Neural progenitor cell (in vitro differentiated cells): Measurements from ENCODE around the gene CYP3A7.

Source experiments
- CTCF ChIP-seq: fragments of 200-600 bp; sonication (generic); IDR thresholded peaks from 2 replicates; pipeline ENCODE4 v1.5.1; 2017; ENCODE audit warnings: antibody characterized with exemption, mild to moderate bottlenecking
- EZH2 ChIP-seq: fragments of 200-600 bp; sonication (generic); IDR thresholded peaks from 2 replicates; pipeline ENCODE4 v1.6.1; 2017; ENCODE audit warnings: antibody characterized with exemption, mild to moderate bottlenecking, moderate library complexity
- EZH2phosphoT487 ChIP-seq: fragments of 200-600 bp; sonication (generic); IDR thresholded peaks from 2 replicates; pipeline ENCODE4 v1.6.1; 2017; ENCODE audit warnings: antibody characterized with exemption

- TF ChIP-seq CTCF (no peak), EZH2 (no peak), EZH2phosphoT487 (no peak)
These were observed 20.1 kb upstream of the CYP3A7 start for GRCh38 chr7:99755085-99755484.
